Hepatocyte (in vitro differentiated cells): Measurements from ENCODE around the gene ZNF230. TPM values are rescaled to one million over a fixed set of nuclear protein-coding genes. Genes with fewer than 3 reads are reported as not detected.

Experiments used
- DNase-seq: peaks from one replicate; pipeline ENCODE4 v3.0.0-alpha.2; 2016; ENCODE audit warnings: low spot score
- H2AFZ ChIP-seq: fragments of 200-600 bp; sonication (generic); 2 replicates; pipeline ENCODE4 v1.6.0; 2016; ENCODE audit warnings: antibody characterized with exemption, mild to moderate bottlenecking
- H3K27ac ChIP-seq: fragments of 200-600 bp; sonication (generic); 2 replicates; pipeline ENCODE4 v1.5.1; 2016; ENCODE audit warnings: mild to moderate bottlenecking
- H3K27me3 ChIP-seq: fragments of 200-600 bp; sonication (generic); 2 replicates; pipeline ENCODE4 v1.6.1; 2016
- H3K36me3 ChIP-seq: fragments of 200-600 bp; sonication (generic); replicated peaks from 2 replicates; pipeline ENCODE4 v1.5.1; 2016; ENCODE audit warnings: low read depth; ENCODE audit not compliant: insufficient read depth
- H3K4me1 ChIP-seq: fragments of 200-600 bp; sonication (generic); 2 replicates; pipeline ENCODE4 v1.5.1; 2016; ENCODE audit warnings: mild to moderate bottlenecking, moderate library complexity; ENCODE audit not compliant: insufficient read depth
- H3K4me2 ChIP-seq: fragments of 200-600 bp; sonication (generic); 2 replicates; pipeline ENCODE4 v1.6.0; 2016
- H3K4me3 ChIP-seq: fragments of 200-600 bp; sonication (generic); 2 replicates; pipeline ENCODE4 v1.5.1; 2016; ENCODE audit warnings: mild to moderate bottlenecking
- H3K79me2 ChIP-seq: fragments of 200-600 bp; sonication (generic); 2 replicates; pipeline ENCODE4 v1.6.0; 2017; ENCODE audit warnings: mild to moderate bottlenecking
- H3K9me2 ChIP-seq: fragments of 200-600 bp; sonication (generic); replicated peaks from 2 replicates; pipeline ENCODE4 v1.6.0; 2017; ENCODE audit warnings: mild to moderate bottlenecking; ENCODE audit not compliant: insufficient read depth
- H3K9me3 ChIP-seq: fragments of 200-600 bp; sonication (generic); 2 replicates; pipeline ENCODE4 v1.5.1; 2016; ENCODE audit warnings: low read depth, mild to moderate bottlenecking
- H4K20me1 ChIP-seq: fragments of 200-600 bp; sonication (generic); 2 replicates; pipeline ENCODE4 v1.6.0; 2016; ENCODE audit warnings: mild to moderate bottlenecking; ENCODE audit not compliant: insufficient read depth, poor library complexity, severe bottlenecking
- CTCF ChIP-seq: fragments of 200-600 bp; sonication (generic); IDR thresholded peaks from 2 replicates; pipeline ENCODE4 v1.5.1; 2016; ENCODE audit warnings: antibody characterized with exemption, mild to moderate bottlenecking; ENCODE audit not compliant: poor library complexity
- EZH2 ChIP-seq: fragments of 200-600 bp; sonication (generic); IDR thresholded peaks from 2 replicates; pipeline ENCODE4 v1.6.1; 2016; ENCODE audit warnings: antibody characterized with exemption, mild to moderate bottlenecking, borderline replicate concordance
- EZH2phosphoT487 ChIP-seq: fragments of 200-600 bp; sonication (generic); IDR thresholded peaks from one replicate; pipeline ENCODE4 v1.6.1; 2018; ENCODE audit warnings: antibody characterized with exemption, mild to moderate bottlenecking, low read depth, moderate library complexity; ENCODE audit not compliant: unreplicated experiment, severe bottlenecking
- WGBS: methylation state at CpG from one replicate; pipeline ENCODE4 v1.1.6; 2016; ENCODE audit warnings: low lambda C conversion rate; ENCODE audit errors: missing lambda C conversion rate; 5-methylcytosine and 5-hydroxymethylcytosine counted together
- polyA plus RNA-seq: library from polyadenylated mRNA; unstranded; fragments of >200 nt; fragmentation: Nextera tagmentation; extraction: Ambion mirVana; gene quantifications from 2 replicates; pipeline ENCODE4 v1.2.1, GENCODE V29; 2016
- small RNA-seq: library from RNA; depleted of rRNA; stranded (forward); fragments of <200 nt; gene quantifications from one replicate; pipeline ENCODE3, GENCODE V24; 2014
- total RNA-seq: library from RNA; depleted of rRNA; stranded (reverse); fragments of >200 nt; gene quantifications from 2 replicates; pipeline ENCODE4 v1.2.3, GENCODE V29; 2014

ZNF230 gene
- total and polyA plus RNA-seq, 2 experiments from 2014 or later = 3.7 to 4.4 TPM

- Histone ChIP-seq H3K4me3 (no peak overlapping the region), H3K9me3 (peaks cover 5% of the 10 kb centered on the region), H4K20me1 (no peaks in the 10 kb centered on the region), H3K4me2 (no peak overlapping the region), H3K9me2 (no peaks in the 10 kb centered on the region), H3K27ac (no peak overlapping the region), H3K27me3 (no peaks in the 10 kb centered on the region), H3K36me3 (peaks cover 9% of the 10 kb centered on the region), H2AFZ (no peak overlapping the region), H3K79me2 (no peaks in the 10 kb centered on the region), H3K4me1 (no peaks in the 10 kb centered on the region)
- WGBS = 91% methylated on average over 1 of the region's 1 CpG
- DNase-seq = no peak
- TF ChIP-seq CTCF = no peak
- TF ChIP-seq EZH2phosphoT487 = no peak
- no peak for TF ChIP-seq EZH2
These were observed 58.3 kb downstream of the ZNF230 start for GRCh38 chr19:44061038-44061437.

Small RNA genes within 50 kb of the gene (small RNA-seq; reads per million reads assigned to genes)
- not detected for gene AC006213.5

Other genes with a start within 250 kb of the ZNF230 start
- gene SMG9, start 248.0 kb upstream of the ZNF230 start, total RNA-seq = 9.5 and 16.1 TPM in 2 replicates
- 34.9 and 39.7 TPM in 2 replicates for gene SMG9, start 248.0 kb upstream of the ZNF230 start, polyA plus RNA-seq
- gene KCNN4, start 222.0 kb upstream of the ZNF230 start, total RNA-seq = 2.8 and 3.6 TPM in 2 replicates
- 5.4 and 8.3 TPM in 2 replicates for gene KCNN4, start 222.0 kb upstream of the ZNF230 start, polyA plus RNA-seq
- gene LYPD5, start 200.5 kb upstream of the ZNF230 start, total RNA-seq = 0.20 and 1.8 TPM in 2 replicates
- 1.6 and 1.9 TPM in 2 replicates for gene LYPD5, start 200.5 kb upstream of the ZNF230 start, polyA plus RNA-seq
- 7.6 and 10.7 TPM in 2 replicates for gene ZNF283, start 175.6 kb upstream of the ZNF230 start, total RNA-seq
- gene ZNF283, start 175.6 kb upstream of the ZNF230 start, polyA plus RNA-seq = 1.8 and 2.1 TPM in 2 replicates
- gene ZNF404, start 119.0 kb upstream of the ZNF230 start, total RNA-seq = 4.9 and 5.2 TPM in 2 replicates
- gene ZNF404, start 119.0 kb upstream of the ZNF230 start, polyA plus RNA-seq = 2.7 and 5.8 TPM in 2 replicates
- gene ZNF45, start 67.7 kb upstream of the ZNF230 start, total RNA-seq = 10.3 and 10.6 TPM in 2 replicates
- gene ZNF45, start 67.7 kb upstream of the ZNF230 start, polyA plus RNA-seq = 5.1 and 6.3 TPM in 2 replicates
- 7.1 and 8.2 TPM in 2 replicates for gene ZNF221, start 51.7 kb upstream of the ZNF230 start, total RNA-seq
- 1.1 and 2.7 TPM in 2 replicates for gene ZNF221, start 51.7 kb upstream of the ZNF230 start, polyA plus RNA-seq
- 5.6 and 7.2 TPM in 2 replicates for gene ZNF155, start 18.8 kb upstream of the ZNF230 start, total RNA-seq
- gene ZNF155, start 18.8 kb upstream of the ZNF230 start, polyA plus RNA-seq = 3.2 and 5.3 TPM in 2 replicates
- 5.3 and 6.3 TPM in 2 replicates for gene ZNF222, start 22.4 kb downstream of the ZNF230 start, total RNA-seq
- 1.6 and 1.8 TPM in 2 replicates for gene ZNF222, start 22.4 kb downstream of the ZNF230 start, polyA plus RNA-seq
- 12.9 and 14.3 TPM in 2 replicates for gene ZNF223, start 49.1 kb downstream of the ZNF230 start, total RNA-seq
- gene ZNF223, start 49.1 kb downstream of the ZNF230 start, polyA plus RNA-seq = 3.6 and 5.8 TPM in 2 replicates
- gene ZNF284, start 69.2 kb downstream of the ZNF230 start, total RNA-seq = 2.6 and 2.9 TPM in 2 replicates
- gene ZNF284, start 69.2 kb downstream of the ZNF230 start, polyA plus RNA-seq = 0.87 and 1.4 TPM in 2 replicates
- 24.8 and 25.9 TPM in 2 replicates for gene ZNF224, start 91.4 kb downstream of the ZNF230 start, total RNA-seq
- gene ZNF224, start 91.4 kb downstream of the ZNF230 start, polyA plus RNA-seq = 17.6 and 20.8 TPM in 2 replicates
- 4.1 TPM in 2 replicates for gene ZNF225, start 110.4 kb downstream of the ZNF230 start, total RNA-seq
- 1.2 and 2.9 TPM in 2 replicates for gene ZNF225, start 110.4 kb downstream of the ZNF230 start, polyA plus RNA-seq
- gene ZNF234, start 138.6 kb downstream of the ZNF230 start, total RNA-seq = 8.6 and 9.9 TPM in 2 replicates
- 4.1 and 6.7 TPM in 2 replicates for gene ZNF234, start 138.6 kb downstream of the ZNF230 start, polyA plus RNA-seq
- 22.6 and 30.9 TPM in 2 replicates for gene ZNF226, start 162.1 kb downstream of the ZNF230 start, total RNA-seq
- gene ZNF226, start 162.1 kb downstream of the ZNF230 start, polyA plus RNA-seq = 30.9 and 31.2 TPM in 2 replicates
- gene ZNF227, start 209.6 kb downstream of the ZNF230 start, total RNA-seq = 13.6 and 15.4 TPM in 2 replicates
- 8.2 and 8.6 TPM in 2 replicates for gene ZNF227, start 209.6 kb downstream of the ZNF230 start, polyA plus RNA-seq